Iris pigment epithelial cell (primary cell): ENCODE results near the gene TAF11L5.
"Not testable (repeated sequence)": the region's sequence is repeated elsewhere in the genome, so short reads cannot be mapped to it uniquely, and the experiment has no call there.

Experiments
- DNase-seq: peaks from one replicate; pipeline ENCODE4 v3.0.0-alpha.2; 2011; ENCODE audit warnings: low read depth

Gene TAF11L5

DNA sequence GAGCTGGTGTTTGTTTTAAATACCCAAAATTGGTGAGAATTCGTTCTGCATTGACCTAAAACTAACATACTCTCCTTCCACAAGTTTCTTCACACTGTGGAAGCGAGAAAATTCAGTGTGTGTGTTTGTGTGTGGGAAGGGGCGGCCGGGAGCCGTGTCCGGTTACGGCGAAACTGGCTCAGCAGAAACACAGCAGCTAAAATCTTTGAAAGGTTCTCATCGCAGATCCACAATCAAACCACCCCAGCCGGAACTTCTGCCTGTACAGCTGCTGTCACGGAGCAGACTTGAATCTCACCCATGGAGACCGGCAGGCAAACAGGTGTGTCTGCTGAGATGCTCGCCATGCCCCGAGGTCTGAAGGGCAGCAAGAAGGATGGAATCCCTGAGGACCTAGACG lies at the start of gene TAF11L5:
TSS of gene TAF11L5 (plus strand) at position 301 of the 400 bp plus-strand sequence.
- not testable (repeated sequence) for DNase-seq

DNA sequence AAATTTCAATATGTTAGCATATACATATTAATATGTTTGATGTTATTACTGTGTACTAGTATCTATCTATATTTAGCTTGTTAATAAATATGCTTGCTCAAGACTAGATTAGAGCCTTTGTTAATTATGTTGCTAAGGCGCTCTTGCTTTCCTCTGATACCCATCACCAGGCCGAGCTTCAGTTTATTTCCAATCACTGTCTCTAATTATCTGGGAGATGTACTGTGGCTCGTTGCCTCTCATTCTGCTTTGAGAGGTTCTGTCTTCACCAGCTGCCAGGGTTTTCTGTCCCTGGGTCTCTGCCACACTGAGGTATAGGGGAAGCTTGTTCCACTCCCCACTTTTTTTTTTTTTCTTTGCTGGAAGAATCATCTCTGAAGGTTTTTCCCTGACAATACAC lies 48.0 kb upstream of the TAF11L5 start:
- DNase-seq: no peak

GRCh38 chr5:17477573-17478265 lies 47.3 kb upstream of the TAF11L5 start:
- DNase-seq: no peak

- DNase-seq: no peak
These were observed 43.7 kb upstream of the TAF11L5 start for GRCh38 chr5:17481378-17481777.

DNA sequence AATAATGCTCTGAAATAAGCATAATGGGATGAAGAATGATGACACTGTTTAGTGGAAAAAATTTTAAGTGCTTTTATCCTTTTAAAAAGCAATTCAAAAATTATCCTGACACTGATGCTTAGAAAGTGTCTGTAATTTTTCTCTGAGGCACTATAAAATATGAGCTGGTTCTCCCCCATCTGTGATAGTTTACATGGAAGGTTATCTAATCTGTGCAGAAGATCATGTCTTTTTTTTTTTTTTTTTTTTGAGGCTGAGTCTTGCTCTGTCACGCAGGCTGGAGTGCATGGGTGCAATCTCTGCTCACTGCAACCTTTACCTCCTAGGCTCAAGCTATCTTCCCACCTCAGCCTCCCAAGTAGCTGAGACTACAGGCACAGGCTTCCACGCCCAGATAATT lies 42.2 kb upstream of the TAF11L5 start:
- DNase-seq: no peak

- DNase-seq: not testable (repeated sequence)
These were observed 38.4 kb upstream of the TAF11L5 start for GRCh38 chr5:17486464-17487173.

DNA sequence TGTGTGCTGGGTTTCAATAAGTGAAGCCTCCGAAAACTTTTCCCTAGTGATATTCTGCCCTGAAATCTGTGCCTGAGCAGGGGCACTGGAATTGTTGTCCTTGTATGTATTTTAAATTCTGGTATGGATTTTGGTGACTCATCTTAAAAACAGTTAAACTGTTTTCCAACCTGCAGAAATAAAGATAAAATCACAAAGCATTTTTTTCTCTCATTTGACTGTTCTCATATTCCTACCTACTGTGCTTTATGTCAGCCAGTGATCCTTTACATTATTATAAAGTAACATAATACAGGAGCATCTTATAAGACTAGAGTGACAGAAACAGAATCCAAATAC lies 37.9 kb upstream of the TAF11L5 start:
- DNase-seq: no peak

GRCh38 chr5:17491257-17491656 lies 33.8 kb upstream of the TAF11L5 start:
- DNase-seq: not testable (repeated sequence)

DNA sequence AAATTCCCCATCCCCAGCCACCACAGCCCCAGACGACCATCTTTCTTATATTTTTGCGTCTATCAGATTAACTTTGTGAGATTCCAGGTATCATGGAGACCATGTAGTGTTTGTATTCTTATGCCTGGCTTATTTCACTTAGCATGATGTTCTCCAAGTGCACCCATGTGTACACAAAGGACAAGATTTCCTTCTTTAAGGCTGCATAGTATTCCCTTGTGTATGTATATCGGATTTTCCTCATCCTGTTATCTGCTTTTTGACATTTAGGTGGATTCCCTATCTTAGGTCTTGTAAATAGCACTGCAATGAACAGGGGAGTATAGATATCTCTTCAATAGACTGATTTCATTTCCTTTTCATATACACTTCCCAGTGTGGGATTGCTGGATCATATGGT lies 32.3 kb upstream of the TAF11L5 start:
- DNase-seq: no peak

DNA sequence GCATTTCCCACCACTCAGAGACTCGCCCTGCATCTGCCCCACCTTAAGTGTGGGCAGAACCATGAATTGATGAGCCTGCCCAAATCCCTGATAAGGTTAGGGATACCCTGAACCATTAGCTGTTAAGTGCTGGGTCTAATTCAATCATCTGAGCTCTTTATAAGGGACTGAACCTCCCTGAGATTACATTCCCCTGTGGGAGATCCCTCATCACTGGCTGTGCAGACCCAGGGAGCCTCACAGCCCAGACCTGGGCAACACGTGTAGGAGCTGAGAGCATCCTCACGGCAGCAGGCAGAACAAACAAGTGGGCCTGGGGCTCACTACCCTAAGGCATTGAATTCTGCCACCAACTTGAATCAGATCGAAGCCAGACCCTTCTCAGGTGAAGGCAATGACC lies 27.6 kb upstream of the TAF11L5 start:
- DNase-seq: no peak

- DNase-seq: not testable (repeated sequence)
These were observed 27.1 kb upstream of the TAF11L5 start, which contains the start of gene TAF11L2 for GRCh38 chr5:17497931-17498330. Gene TAF11L2, plus strand, starts transcription at chr5:17498231.

- no peak for DNase-seq
These were observed 13.2 kb upstream of the TAF11L5 start for GRCh38 chr5:17511775-17512325.

GRCh38 chr5:17517526-17517925 lies 7.5 kb upstream of the TAF11L5 start:
- not testable (repeated sequence) for DNase-seq

DNA sequence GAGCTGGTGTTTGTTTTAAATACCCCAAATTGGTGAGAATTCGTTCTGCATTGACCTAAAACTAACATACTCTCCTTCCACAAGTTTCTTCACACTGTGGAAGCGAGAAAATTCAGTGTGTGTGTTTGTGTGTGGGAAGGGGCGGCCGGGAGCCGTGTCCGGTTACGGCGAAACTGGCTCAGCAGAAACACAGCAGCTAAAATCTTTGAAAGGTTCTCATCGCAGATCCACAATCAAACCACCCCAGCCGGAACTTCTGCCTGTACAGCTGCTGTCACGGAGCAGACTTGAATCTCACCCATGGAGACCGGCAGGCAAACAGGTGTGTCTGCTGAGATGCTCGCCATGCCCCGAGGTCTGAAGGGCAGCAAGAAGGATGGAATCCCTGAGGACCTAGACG lies 7.0 kb upstream of the TAF11L5 start, which contains the start of gene TAF11L3:
TSS of gene TAF11L3 (plus strand) at position 301 of the 400 bp plus-strand sequence.
- DNase-seq: not testable (repeated sequence)

DNA sequence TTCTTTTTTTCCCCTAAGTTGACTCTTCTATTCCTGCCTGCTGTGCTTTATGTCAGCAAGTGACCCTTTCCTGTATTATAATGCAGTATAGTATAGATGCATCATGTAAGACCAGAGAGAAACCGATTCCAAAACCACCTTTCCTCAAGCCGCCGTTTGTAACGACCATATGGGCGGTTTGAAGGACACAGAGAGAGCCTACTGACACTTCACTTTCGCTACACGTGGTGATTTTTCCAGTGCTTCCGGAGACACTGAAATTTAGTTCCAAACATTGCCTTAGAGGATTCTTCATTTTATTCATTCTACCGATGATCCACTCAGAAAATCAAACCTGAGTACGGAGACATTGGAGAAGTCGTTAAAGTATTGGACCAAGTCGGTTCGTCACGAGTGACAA lies 5.5 kb upstream of the TAF11L5 start:
- not testable (repeated sequence) for DNase-seq

- not testable (repeated sequence) for DNase-seq
These were observed 3.5 kb upstream of the TAF11L5 start, which contains the start of gene TAF11L4 for GRCh38 chr5:17521501-17521900. Gene TAF11L4, plus strand, starts transcription at chr5:17521801.

DNA sequence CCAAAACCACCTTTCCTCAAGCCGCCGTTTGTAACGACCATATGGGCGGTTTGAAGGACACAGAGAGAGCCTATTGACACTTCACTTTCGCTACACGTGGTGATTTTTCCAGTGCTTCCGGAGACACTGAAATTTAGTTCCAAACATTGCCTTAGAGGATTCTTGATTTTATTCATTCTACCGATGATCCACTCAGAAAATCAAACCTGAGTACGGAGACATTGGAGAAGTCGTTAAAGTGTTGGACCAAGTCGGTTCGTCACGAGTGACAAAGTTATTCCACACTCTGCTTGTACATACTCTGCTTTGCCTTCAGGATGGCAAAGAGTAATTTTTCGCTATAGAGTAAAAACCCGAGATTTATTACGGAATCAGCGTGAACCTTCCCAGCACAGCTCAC lies 1.5 kb downstream of the TAF11L5 start:
- peak; percentile 7 for DNase-seq

GRCh38 chr5:17528369-17528768 lies 3.3 kb downstream of the TAF11L5 start, which contains the start of gene TAF11L6:
Gene TAF11L6, plus strand, starts transcription at chr5:17528669.
- not testable (repeated sequence) for DNase-seq
